OCI-LY1 (cell line): ENCODE data around the gene SLFN13.

Experiments used
- H2AFZ ChIP-seq: fragments of 200-600 bp; sonication (generic), shearing (Covaris generic); 2 replicates; pipeline ENCODE4 v1.6.0; 2014; ENCODE audit warnings: antibody characterized with exemption, mild to moderate bottlenecking, low read length
- H3F3A ChIP-seq: fragments of 200-600 bp; sonication (generic), shearing (Covaris generic); 2 replicates; pipeline ENCODE4 v1.6.0; 2014; ENCODE audit warnings: mild to moderate bottlenecking, antibody characterized with exemption, low read length, moderate library complexity; ENCODE audit not compliant: insufficient read depth
- H3K27ac ChIP-seq: fragments of 200-600 bp; sonication (generic); 2 replicates; pipeline ENCODE4 v1.5.1; 2014; ENCODE audit warnings: low read length, mixed run types, mild to moderate bottlenecking, low read depth; ENCODE audit not compliant: poor library complexity, severe bottlenecking
- H3K27me3 ChIP-seq: fragments of 200-600 bp; sonication (generic); 2 replicates; pipeline ENCODE4 v1.6.0; 2014; ENCODE audit warnings: antibody characterized with exemption, mild to moderate bottlenecking, low read length, moderate library complexity; ENCODE audit not compliant: insufficient read depth
- H3K36me3 ChIP-seq: fragments of 200-600 bp; sonication (generic); 2 replicates; pipeline ENCODE4 v1.6.1; 2014; ENCODE audit warnings: mild to moderate bottlenecking, antibody characterized with exemption, low read length, moderate library complexity, mixed read lengths; ENCODE audit not compliant: insufficient read depth
- H3K4me1 ChIP-seq: fragments of 200-600 bp; sonication (generic); 2 replicates; pipeline ENCODE4 v1.5.1; 2014; ENCODE audit warnings: mild to moderate bottlenecking, low read length, moderate library complexity; ENCODE audit not compliant: insufficient read depth, severe bottlenecking
- H3K4me2 ChIP-seq: fragments of 200-600 bp; sonication (generic), shearing (Covaris generic); 2 replicates; pipeline ENCODE4 v1.6.1; 2014; ENCODE audit warnings: low read length
- H3K4me3 ChIP-seq: fragments of 200-600 bp; sonication (generic); 2 replicates; pipeline ENCODE4 v1.5.1; 2014; ENCODE audit warnings: low read length, low read depth, mild to moderate bottlenecking, mixed read lengths; ENCODE audit not compliant: poor library complexity, severe bottlenecking
- H3K79me2 ChIP-seq: fragments of 200-600 bp; shearing (Covaris generic); 2 replicates; pipeline ENCODE4 v1.6.1; 2016; ENCODE audit warnings: mixed run types, low read length, mixed read lengths; ENCODE audit not compliant: insufficient read depth
- H3K9ac ChIP-seq: fragments of 200-600 bp; sonication (generic), shearing (Covaris generic); 2 replicates; pipeline ENCODE4 v1.6.1; 2014; ENCODE audit warnings: mild to moderate bottlenecking, low read length, mixed read lengths
- H3K9me2 ChIP-seq: fragments of 200-600 bp; sonication (generic), shearing (Covaris generic); 2 replicates; pipeline ENCODE4 v1.6.1; 2014; ENCODE audit warnings: low read depth, mild to moderate bottlenecking, low read length, mixed read lengths
- H3K9me3 ChIP-seq: fragments of 200-600 bp; shearing (Covaris generic); 2 replicates; pipeline ENCODE4 v1.6.1; 2014; ENCODE audit warnings: low read length, mixed read lengths
- H4K20me1 ChIP-seq: fragments of 200-600 bp; sonication (generic), shearing (Covaris generic); 2 replicates; pipeline ENCODE4 v1.6.0; 2016; ENCODE audit warnings: mild to moderate bottlenecking, low read length; ENCODE audit not compliant: insufficient read depth
- EZH2 ChIP-seq: fragments of 200-600 bp; sonication (generic), shearing (Covaris generic); IDR thresholded peaks from 2 replicates; pipeline ENCODE4 v1.8.0; 2017; ENCODE audit warnings: borderline replicate concordance, mixed run types, mild to moderate bottlenecking, antibody characterized with exemption, low read length, moderate library complexity, mixed read lengths
- TF ChIP-seq, protein P1 (sequence below): fragments of 200-600 bp; sonication (generic), shearing (Covaris generic); IDR thresholded peaks from 2 replicates; pipeline ENCODE4 v1.5.1; 2017; ENCODE audit warnings: mild to moderate bottlenecking, antibody characterized with exemption, low read length, moderate library complexity, mixed read lengths

Gene SLFN13

DNA sequence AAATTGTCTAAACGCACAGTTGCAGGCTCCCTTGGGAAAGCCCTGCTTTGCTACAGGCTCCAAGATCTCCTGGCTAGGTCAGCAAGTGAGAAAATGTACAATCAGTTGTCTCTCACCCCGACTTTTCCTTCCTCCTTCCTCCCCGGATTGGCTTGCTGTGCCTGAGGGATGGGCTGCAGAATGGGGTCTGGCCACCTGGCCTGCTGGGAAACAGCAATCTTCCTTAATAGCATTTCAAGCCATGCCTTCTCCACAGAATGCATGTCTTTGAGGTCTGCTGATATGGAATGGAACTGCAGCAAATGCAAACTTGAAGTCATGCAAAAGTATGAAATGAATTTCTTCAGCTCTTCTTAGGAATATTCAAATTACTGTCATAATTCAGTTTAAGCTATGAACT, 42.9 kb upstream of the SLFN13 start:
- no peak overlapping the region for H2AFZ ChIP-seq
- no peak overlapping the region for H3K4me2 ChIP-seq
- 0 out of 2 replicates have a peak, but pooled peaks cover 12% of the 10 kb centered on the region for H3K27me3 ChIP-seq
- no peaks in the 10 kb centered on the region for H3F3A ChIP-seq
- no peak overlapping the region for H3K4me3 ChIP-seq
- no peaks in the 10 kb centered on the region for H3K4me1 ChIP-seq
- no peak overlapping the region for H3K27ac ChIP-seq
- H3K9ac ChIP-seq = no peak overlapping the region
- no peak for TF ChIP-seq EZH2
- TF ChIP-seq, protein P1, sequence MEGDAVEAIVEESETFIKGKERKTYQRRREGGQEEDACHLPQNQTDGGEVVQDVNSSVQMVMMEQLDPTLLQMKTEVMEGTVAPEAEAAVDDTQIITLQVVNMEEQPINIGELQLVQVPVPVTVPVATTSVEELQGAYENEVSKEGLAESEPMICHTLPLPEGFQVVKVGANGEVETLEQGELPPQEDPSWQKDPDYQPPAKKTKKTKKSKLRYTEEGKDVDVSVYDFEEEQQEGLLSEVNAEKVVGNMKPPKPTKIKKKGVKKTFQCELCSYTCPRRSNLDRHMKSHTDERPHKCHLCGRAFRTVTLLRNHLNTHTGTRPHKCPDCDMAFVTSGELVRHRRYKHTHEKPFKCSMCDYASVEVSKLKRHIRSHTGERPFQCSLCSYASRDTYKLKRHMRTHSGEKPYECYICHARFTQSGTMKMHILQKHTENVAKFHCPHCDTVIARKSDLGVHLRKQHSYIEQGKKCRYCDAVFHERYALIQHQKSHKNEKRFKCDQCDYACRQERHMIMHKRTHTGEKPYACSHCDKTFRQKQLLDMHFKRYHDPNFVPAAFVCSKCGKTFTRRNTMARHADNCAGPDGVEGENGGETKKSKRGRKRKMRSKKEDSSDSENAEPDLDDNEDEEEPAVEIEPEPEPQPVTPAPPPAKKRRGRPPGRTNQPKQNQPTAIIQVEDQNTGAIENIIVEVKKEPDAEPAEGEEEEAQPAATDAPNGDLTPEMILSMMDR = no peak
- H3K79me2 ChIP-seq = no peaks in the 10 kb centered on the region
- no peaks in the 10 kb centered on the region for H3K9me3 ChIP-seq
- H3K9me2 ChIP-seq = no peaks in the 10 kb centered on the region
- H4K20me1 ChIP-seq = no peaks in the 10 kb centered on the region
- no peaks in the 10 kb centered on the region for H3K36me3 ChIP-seq

DNA sequence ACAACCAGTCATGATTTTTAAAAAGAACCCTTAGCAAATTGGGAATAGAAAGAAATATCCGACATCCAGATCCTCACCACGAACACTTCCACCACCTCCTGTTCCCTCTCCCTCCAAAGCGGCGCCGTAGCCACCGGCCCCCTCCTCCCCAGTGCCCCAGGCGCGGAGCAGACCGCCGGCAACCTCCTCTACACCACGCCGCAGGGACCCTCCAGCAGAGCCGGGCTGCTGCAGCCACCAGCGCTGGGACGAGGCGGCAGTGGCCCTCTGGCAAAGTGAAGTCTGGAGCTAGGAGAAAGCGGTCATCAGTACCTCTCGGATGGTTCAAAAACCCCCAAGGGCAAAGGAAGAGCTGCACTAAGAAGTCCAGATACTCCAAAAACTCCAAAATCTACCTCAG, 41.4 kb upstream of the SLFN13 start:
- Histone ChIP-seq H4K20me1 (no peaks in the 10 kb centered on the region), H3K79me2 (no peaks in the 10 kb centered on the region), H2AFZ (no peak overlapping the region), H3F3A (no peaks in the 10 kb centered on the region), H3K27me3 (0 out of 2 replicates have a peak, but pooled peaks cover 12% of the 10 kb centered on the region), H3K9me2 (no peaks in the 10 kb centered on the region), H3K4me2 (no peak overlapping the region), H3K9ac (no peak overlapping the region), H3K4me3 (no peak overlapping the region), H3K9me3 (no peaks in the 10 kb centered on the region), H3K4me1 (no peaks in the 10 kb centered on the region), H3K27ac (no peak overlapping the region), H3K36me3 (no peaks in the 10 kb centered on the region)
- no peak for TF ChIP-seq EZH2
- TF ChIP-seq, protein P1 = no peak

DNA sequence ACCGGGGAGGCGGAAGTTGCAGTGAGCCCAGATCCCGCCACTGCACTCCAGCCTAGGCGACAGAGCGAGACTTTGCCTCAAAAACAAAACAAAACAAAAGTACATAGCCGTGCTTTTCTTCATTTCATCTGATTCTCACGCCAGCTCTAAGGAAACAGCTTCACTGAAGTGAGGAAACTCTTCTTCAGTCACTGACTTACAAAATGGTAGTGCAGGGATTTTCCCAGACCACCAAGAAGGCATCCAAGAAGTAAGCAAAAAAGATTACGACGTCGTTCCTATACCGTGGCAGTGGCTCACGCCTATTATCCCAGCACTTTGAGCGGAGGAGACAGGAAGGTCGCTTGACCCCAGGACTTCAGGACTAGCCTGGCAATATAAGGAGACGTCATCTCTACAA, 40.4 kb upstream of the SLFN13 start:
- Histone ChIP-seq H3K27me3 (0 out of 2 replicates have a peak, but pooled peaks cover 12% of the 10 kb centered on the region), H3K4me3 (no peak overlapping the region), H3K9me3 (no peaks in the 10 kb centered on the region), H3K27ac (no peak overlapping the region), H3K9me2 (no peaks in the 10 kb centered on the region), H3K4me2 (no peak overlapping the region), H3K4me1 (no peaks in the 10 kb centered on the region), H3K79me2 (no peaks in the 10 kb centered on the region), H3K9ac (no peak overlapping the region), H4K20me1 (no peaks in the 10 kb centered on the region), H3K36me3 (no peaks in the 10 kb centered on the region), H2AFZ (no peak overlapping the region), H3F3A (no peaks in the 10 kb centered on the region)
- TF ChIP-seq EZH2 = no peak
- TF ChIP-seq, protein P1 = no peak
